Measurements from ENCODE around the gene DTL.

- TF ChIP-seq, protein P1, sequence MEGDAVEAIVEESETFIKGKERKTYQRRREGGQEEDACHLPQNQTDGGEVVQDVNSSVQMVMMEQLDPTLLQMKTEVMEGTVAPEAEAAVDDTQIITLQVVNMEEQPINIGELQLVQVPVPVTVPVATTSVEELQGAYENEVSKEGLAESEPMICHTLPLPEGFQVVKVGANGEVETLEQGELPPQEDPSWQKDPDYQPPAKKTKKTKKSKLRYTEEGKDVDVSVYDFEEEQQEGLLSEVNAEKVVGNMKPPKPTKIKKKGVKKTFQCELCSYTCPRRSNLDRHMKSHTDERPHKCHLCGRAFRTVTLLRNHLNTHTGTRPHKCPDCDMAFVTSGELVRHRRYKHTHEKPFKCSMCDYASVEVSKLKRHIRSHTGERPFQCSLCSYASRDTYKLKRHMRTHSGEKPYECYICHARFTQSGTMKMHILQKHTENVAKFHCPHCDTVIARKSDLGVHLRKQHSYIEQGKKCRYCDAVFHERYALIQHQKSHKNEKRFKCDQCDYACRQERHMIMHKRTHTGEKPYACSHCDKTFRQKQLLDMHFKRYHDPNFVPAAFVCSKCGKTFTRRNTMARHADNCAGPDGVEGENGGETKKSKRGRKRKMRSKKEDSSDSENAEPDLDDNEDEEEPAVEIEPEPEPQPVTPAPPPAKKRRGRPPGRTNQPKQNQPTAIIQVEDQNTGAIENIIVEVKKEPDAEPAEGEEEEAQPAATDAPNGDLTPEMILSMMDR (IDR thresholded peaks at IDR 0.05; ENCODE audit: insufficient read depth, low read length, poor library complexity, severe bottlenecking) = no peak
- TF ChIP-seq EZH2phosphoT487 (conservative IDR thresholded peaks at IDR 0.05; ENCODE audit: low read length) = no peak
Measured at GRCh38 chr1:212072047-212072446, 36.5 kb downstream of the DTL start.

Data from SU-DHL-6 (cell line).